HEK293 (cell line): ENCODE data around the gene COMMD2.

ENCODE experiments used
- ATF2 ChIP-seq: fragments of 450-650 bp; formaldehyde crosslinking; IDR thresholded peaks from 2 replicates; pipeline ENCODE4 v1.5.1; 2016; ENCODE audit warnings: missing biosample characterization, missing genetic modification characterization, low read depth
- CTCF ChIP-seq: fragments of 450-650 bp; formaldehyde crosslinking; IDR thresholded peaks from 2 replicates; pipeline ENCODE4 v1.5.1; 2016; ENCODE audit warnings: missing biosample characterization, missing genetic modification characterization
- PRDM1 ChIP-seq: fragments of 450-650 bp; formaldehyde crosslinking; IDR thresholded peaks from 2 replicates; pipeline ENCODE4; 2016; ENCODE audit warnings: missing biosample characterization, missing genetic modification characterization
- SETDB1 ChIP-seq: IDR thresholded peaks from one replicate; pipeline ENCODE4 v1.6.1; 2017; ENCODE audit warnings: mild to moderate bottlenecking, low read length, moderate library complexity, mixed read lengths; ENCODE audit not compliant: insufficient read length
- ZNF146 ChIP-seq: fragments of 450-650 bp; formaldehyde crosslinking; IDR thresholded peaks from 2 replicates; pipeline ENCODE4 v1.5.1; 2016; ENCODE audit warnings: missing biosample characterization, missing genetic modification characterization
- ZNF324 ChIP-seq: fragments of 450-650 bp; formaldehyde crosslinking; IDR thresholded peaks from 2 replicates; pipeline ENCODE4 v1.5.1; 2016; ENCODE audit warnings: missing biosample characterization, missing genetic modification characterization
- ZNF510 ChIP-seq: fragments of 450-650 bp; formaldehyde crosslinking; IDR thresholded peaks from 2 replicates; pipeline ENCODE4 v1.5.1; 2018; ENCODE audit warnings: mild to moderate bottlenecking, missing genetic modification characterization, missing biosample characterization; ENCODE audit not compliant: insufficient replicate concordance
- ZSCAN16 ChIP-seq: fragments of 450-650 bp; formaldehyde crosslinking; IDR thresholded peaks from 2 replicates; pipeline ENCODE4 v1.5.1; 2016; ENCODE audit warnings: missing biosample characterization, missing genetic modification characterization
- ZSCAN30 ChIP-seq: fragments of 450-650 bp; IDR thresholded peaks from 2 replicates; pipeline ENCODE4 v1.5.1; 2018; ENCODE audit warnings: missing biosample characterization, mild to moderate bottlenecking, missing genetic modification characterization, moderate library complexity

GRCh38 chr3:149720918-149721317 lies 31.4 kb downstream of the COMMD2 start:
- TF ChIP-seq CTCF (no peak), ATF2 (tag by site-specific recombination) (no peak), PRDM1 (tag by site-specific recombination) (no peak), ZNF146 (tag by site-specific recombination) (no peak), ZSCAN16 (tag by site-specific recombination) (no peak), ZNF324 (tag by site-specific recombination) (no peak), SETDB1 (peak; percentile 82), ZSCAN30 (no peak), ZNF510 (no peak)
